BLaER1 (cell line): ENCODE measurements around the gene MAGEB1.

ENCODE experiments used
- H3K27ac ChIP-seq: shearing (Covaris generic); formaldehyde crosslinking; 2 replicates; pipeline ENCODE4 v1.8.1; 2022
- H3K27me3 ChIP-seq: shearing (Covaris generic); formaldehyde crosslinking; 2 replicates; pipeline ENCODE4 v1.8.1; 2022
- H3K36me3 ChIP-seq: shearing (Covaris generic); formaldehyde crosslinking; 2 replicates; pipeline ENCODE4 v1.8.1; 2022
- H3K4me1 ChIP-seq: shearing (Covaris generic); formaldehyde crosslinking; 2 replicates; pipeline ENCODE4 v1.8.1; 2022
- H3K4me2 ChIP-seq: shearing (Covaris generic); formaldehyde crosslinking; 2 replicates; pipeline ENCODE4 v1.8.1; 2022
- H3K4me3 ChIP-seq: shearing (Covaris generic); formaldehyde crosslinking; 2 replicates; pipeline ENCODE4 v1.8.1; 2022
- H3K9ac ChIP-seq: shearing (Covaris generic); formaldehyde crosslinking; 2 replicates; pipeline ENCODE4 v1.8.1; 2022
- H3K9me3 ChIP-seq: shearing (Covaris generic); formaldehyde crosslinking; 2 replicates; pipeline ENCODE4 v1.8.1; 2022
- H4K20me1 ChIP-seq: shearing (Covaris generic); formaldehyde crosslinking; 2 replicates; pipeline ENCODE4 v1.8.1; 2022
- Cebpa-rat ChIP-seq: shearing (Covaris generic); IDR thresholded peaks from 2 replicates; pipeline ENCODE4 v1.8.1; 2022

MAGEB1 gene, protein sequence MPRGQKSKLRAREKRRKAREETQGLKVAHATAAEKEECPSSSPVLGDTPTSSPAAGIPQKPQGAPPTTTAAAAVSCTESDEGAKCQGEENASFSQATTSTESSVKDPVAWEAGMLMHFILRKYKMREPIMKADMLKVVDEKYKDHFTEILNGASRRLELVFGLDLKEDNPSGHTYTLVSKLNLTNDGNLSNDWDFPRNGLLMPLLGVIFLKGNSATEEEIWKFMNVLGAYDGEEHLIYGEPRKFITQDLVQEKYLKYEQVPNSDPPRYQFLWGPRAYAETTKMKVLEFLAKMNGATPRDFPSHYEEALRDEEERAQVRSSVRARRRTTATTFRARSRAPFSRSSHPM

GRCh38 chrX:30246769-30247489 lies at the start of gene MAGEB1:
MAGEB1 (plus strand) TSS chrX:30247146; CDS start chrX:30250494, 3,348 bp downstream.
- Histone ChIP-seq H3K9ac (no peak within 1 kb of the TSS), H3K27ac (no peak within 1 kb of the TSS), H3K27me3 (no peaks in the 10 kb centered on the region), H3K4me2 (no peak within 1 kb of the TSS), H3K36me3 (no peaks in the 10 kb centered on the region), H3K9me3 (peaks cover 11% of the 10 kb centered on the region; the same call in 1 of the 2 replicates), H4K20me1 (no peaks in the 10 kb centered on the region), H3K4me3 (no peak within 1 kb of the TSS), H3K4me1 (no peaks in the 10 kb centered on the region)
- TF ChIP-seq Cebpa-rat: no peak

- Histone ChIP-seq H3K4me3 (no peak overlapping the region), H3K36me3 (no peaks in the 10 kb centered on the region), H4K20me1 (no peaks in the 10 kb centered on the region), H3K27ac (no peak overlapping the region), H3K4me1 (peaks cover 2% of the 10 kb centered on the region; the same call in 1 of the 2 replicates), H3K27me3 (no peaks in the 10 kb centered on the region), H3K9ac (no peak overlapping the region), H3K4me2 (no peak overlapping the region), H3K9me3 (0 out of 2 replicates have a peak, but pooled peaks cover 6% of the 10 kb centered on the region)
- no peak for TF ChIP-seq Cebpa-rat
Measured at GRCh38 chrX:30212172-30212571, 34.8 kb upstream of the MAGEB1 start.

DNA sequence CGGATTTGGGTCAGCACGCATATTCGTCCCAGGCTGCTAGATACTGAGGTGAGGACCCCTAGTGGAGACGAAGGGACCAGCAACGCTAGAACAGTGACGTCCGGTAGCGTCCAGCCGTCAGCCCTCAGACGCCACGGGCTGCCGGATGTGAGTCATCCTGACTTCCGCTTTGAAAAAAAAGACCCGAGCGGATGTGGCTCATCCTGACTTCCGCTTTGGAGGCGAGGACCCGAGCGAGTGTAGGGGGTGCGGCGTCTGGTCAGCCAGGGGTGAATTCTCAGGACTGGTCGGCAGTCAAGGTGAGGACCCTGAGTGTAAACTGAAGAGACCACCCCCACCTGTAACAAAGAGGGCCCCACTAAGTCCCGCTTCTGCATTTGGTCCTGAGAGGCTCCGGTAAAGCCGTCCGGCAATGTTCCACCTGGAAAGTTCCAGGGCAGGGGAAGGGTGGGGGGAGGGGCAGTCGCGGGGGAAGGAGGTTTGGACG lies 31.5 kb upstream of the MAGEB1 start, which contains the start of gene MAGEB2:
Gene MAGEB2 (plus strand): TSS at position 207 of the 487 bp plus-strand sequence. CDS start 3,018 bp downstream, outside the sequence.
- H3K9me3 ChIP-seq: 0 out of 2 replicates have a peak, but pooled peaks cover 6% of the 10 kb centered on the region
- no peaks in the 10 kb centered on the region for H3K27me3 ChIP-seq
- no peak within 1 kb of the TSS for H3K4me2 ChIP-seq
- H4K20me1 ChIP-seq: no peaks in the 10 kb centered on the region
- no peak within 1 kb of the TSS for H3K9ac ChIP-seq
- H3K4me1 ChIP-seq: peaks cover 22% of the 10 kb centered on the region
- H3K36me3 ChIP-seq: no peaks in the 10 kb centered on the region
- no peak for TF ChIP-seq Cebpa-rat
- H3K27ac ChIP-seq: no peak within 1 kb of the TSS
- no peak within 1 kb of the TSS for H3K4me3 ChIP-seq

- no peaks in the 10 kb centered on the region for H3K27me3 ChIP-seq
- H3K27ac ChIP-seq: no peak overlapping the region
- H3K9me3 ChIP-seq: 0 out of 2 replicates have a peak, but pooled peaks cover 6% of the 10 kb centered on the region
- H3K4me1 ChIP-seq: peaks cover 22% of the 10 kb centered on the region
- no peaks in the 10 kb centered on the region for H4K20me1 ChIP-seq
- H3K4me3 ChIP-seq: no peak overlapping the region
- no peaks in the 10 kb centered on the region for H3K36me3 ChIP-seq
- no peak overlapping the region for H3K9ac ChIP-seq
- H3K4me2 ChIP-seq: peak overlapping the region; percentile 53
- no peak for TF ChIP-seq Cebpa-rat
Measured at GRCh38 chrX:30217465-30217864, 29.5 kb upstream of the MAGEB1 start.

DNA sequence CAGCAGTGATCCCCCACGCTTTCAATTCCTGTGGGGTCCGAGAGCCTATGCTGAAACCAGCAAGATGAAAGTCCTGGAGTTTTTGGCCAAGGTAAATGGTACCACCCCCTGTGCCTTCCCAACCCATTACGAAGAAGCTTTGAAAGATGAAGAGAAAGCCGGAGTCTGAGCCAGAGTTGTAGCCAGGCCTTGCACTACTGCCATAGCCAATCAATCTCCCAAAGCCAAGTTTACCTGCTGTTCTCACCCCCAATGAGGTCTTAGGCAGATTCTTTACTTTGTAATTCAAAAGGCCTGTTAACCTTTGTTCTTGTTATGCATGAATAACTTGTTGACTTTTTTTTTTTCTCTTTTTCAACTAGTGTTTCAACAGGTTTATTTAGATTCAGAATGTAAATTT lies 27.6 kb upstream of the MAGEB1 start:
- H3K4me2 ChIP-seq: no peak overlapping the region
- H3K4me1 ChIP-seq: peaks cover 22% of the 10 kb centered on the region
- H3K4me3 ChIP-seq: no peak overlapping the region
- H4K20me1 ChIP-seq: no peaks in the 10 kb centered on the region
- TF ChIP-seq Cebpa-rat: no peak
- H3K9me3 ChIP-seq: 0 out of 2 replicates have a peak, but pooled peaks cover 6% of the 10 kb centered on the region
- no peaks in the 10 kb centered on the region for H3K36me3 ChIP-seq
- H3K27me3 ChIP-seq: no peaks in the 10 kb centered on the region
- no peak overlapping the region for H3K27ac ChIP-seq
- H3K9ac ChIP-seq: no peak overlapping the region

GRCh38 chrX:30220661-30221060 lies 26.3 kb upstream of the MAGEB1 start:
- Histone ChIP-seq H3K9ac (no peak overlapping the region), H3K36me3 (no peaks in the 10 kb centered on the region), H3K4me3 (no peak overlapping the region), H3K4me2 (no peak overlapping the region), H4K20me1 (no peaks in the 10 kb centered on the region), H3K27ac (no peak overlapping the region), H3K4me1 (peaks cover 22% of the 10 kb centered on the region), H3K27me3 (no peaks in the 10 kb centered on the region), H3K9me3 (no peaks in the 10 kb centered on the region)
- TF ChIP-seq Cebpa-rat: no peak

DNA sequence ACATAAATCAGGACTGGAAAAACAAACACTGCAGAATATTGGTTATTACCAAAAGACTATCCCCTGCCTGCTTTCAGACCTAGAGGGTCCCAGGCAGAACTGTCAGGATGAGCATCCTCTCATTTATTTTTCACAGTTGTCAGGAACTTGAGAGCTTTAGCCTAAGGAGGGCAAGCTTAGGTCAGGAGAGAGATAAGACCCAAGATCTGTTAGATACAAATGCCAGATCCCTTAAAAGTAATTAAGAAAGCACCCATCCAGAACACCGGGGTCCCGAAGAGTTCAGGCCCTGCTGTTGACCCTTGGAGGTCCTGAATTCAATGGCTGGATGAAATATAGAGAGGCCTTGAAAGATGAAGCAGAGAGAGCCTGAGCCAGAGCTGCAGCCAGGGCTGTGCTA lies 22.4 kb upstream of the MAGEB1 start:
- TF ChIP-seq Cebpa-rat: no peak
- Histone ChIP-seq H3K4me1 (peaks cover 13% of the 10 kb centered on the region), H3K27ac (no peak overlapping the region), H3K4me3 (no peak overlapping the region), H3K9me3 (no peaks in the 10 kb centered on the region), H3K27me3 (no peaks in the 10 kb centered on the region), H3K4me2 (no peak overlapping the region), H3K36me3 (no peaks in the 10 kb centered on the region), H4K20me1 (no peaks in the 10 kb centered on the region), H3K9ac (no peak overlapping the region)

GRCh38 chrX:30228526-30228925 lies 18.4 kb upstream of the MAGEB1 start:
- Histone ChIP-seq H3K4me2 (peak overlapping the region; percentile 39), H3K36me3 (no peaks in the 10 kb centered on the region), H3K4me1 (peaks cover 13% of the 10 kb centered on the region)

GRCh38 chrX:30230395-30230794 lies 16.6 kb upstream of the MAGEB1 start, which contains the start of gene MAGEB3:
MAGEB3 (plus strand) TSS chrX:30230657; CDS start chrX:30235925, 5,268 bp downstream.
- TF ChIP-seq Cebpa-rat: no peak
- Histone ChIP-seq H3K4me2 (no peak within 1 kb of the TSS), H3K4me3 (no peak within 1 kb of the TSS), H4K20me1 (no peaks in the 10 kb centered on the region), H3K9ac (no peak within 1 kb of the TSS), H3K36me3 (no peaks in the 10 kb centered on the region), H3K9me3 (0 out of 2 replicates have a peak, but pooled peaks cover 4% of the 10 kb centered on the region), H3K27me3 (no peaks in the 10 kb centered on the region), H3K27ac (no peak within 1 kb of the TSS), H3K4me1 (peaks cover 13% of the 10 kb centered on the region)

More at GRCh38 chrX:30228526-30228925, 18.4 kb upstream of the MAGEB1 start:
- Histone ChIP-seq H3K9ac (no peak overlapping the region), H3K9me3 (0 out of 2 replicates have a peak, but pooled peaks cover 4% of the 10 kb centered on the region), H3K27me3 (no peaks in the 10 kb centered on the region), H3K4me3 (no peak overlapping the region), H3K27ac (no peak overlapping the region), H4K20me1 (no peaks in the 10 kb centered on the region)
- TF ChIP-seq Cebpa-rat: no peak
